ENCODE data around the gene MACROD2.

The MACROD2 gene

DNA sequence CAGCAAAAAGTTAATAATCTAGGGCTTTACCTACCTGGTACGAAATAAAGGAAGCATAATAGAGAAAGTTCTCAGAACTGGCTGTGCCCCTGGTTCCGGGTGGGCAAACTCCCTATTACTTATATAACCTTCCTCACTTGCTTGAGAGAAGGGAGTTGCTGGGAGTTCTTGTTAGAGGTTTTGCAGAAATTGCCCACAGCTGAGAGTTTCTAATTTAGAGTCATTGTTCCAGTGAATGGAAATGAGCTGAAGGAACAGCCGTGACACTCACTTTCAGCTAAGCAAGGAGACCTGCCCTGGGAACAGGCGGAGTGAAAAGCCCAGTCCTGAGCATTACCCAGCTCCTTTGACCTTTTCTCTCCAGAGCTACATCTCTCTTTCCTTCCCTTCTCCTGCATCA lies 936.7 kb downstream of the MACROD2 start:
- DNase-seq, result no peak

GRCh38 chr20:14935285-14935684 lies 940.0 kb downstream of the MACROD2 start:
- DNase-seq, result no peak

DNA sequence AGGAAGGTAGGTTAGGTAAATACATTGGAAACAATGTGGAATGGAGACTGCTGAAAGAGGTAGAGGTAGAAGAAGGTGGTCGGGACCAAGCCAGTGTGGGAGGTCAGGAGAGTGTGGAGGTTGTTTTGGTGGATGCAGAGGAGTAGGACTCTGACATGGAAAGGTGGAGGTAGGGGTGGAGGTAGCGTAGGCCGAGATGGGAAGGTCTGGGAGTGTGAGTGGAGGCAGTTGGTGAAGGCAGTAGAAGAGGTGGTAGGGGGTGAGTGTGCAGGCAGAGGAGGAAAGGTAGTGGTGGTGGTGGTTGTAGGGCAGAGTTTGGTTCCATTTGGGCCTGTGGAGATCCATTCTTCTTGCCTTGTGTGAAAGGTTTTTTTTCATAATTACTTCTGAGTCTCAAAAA lies 941.7 kb downstream of the MACROD2 start:
- no peak for DNase-seq

DNA sequence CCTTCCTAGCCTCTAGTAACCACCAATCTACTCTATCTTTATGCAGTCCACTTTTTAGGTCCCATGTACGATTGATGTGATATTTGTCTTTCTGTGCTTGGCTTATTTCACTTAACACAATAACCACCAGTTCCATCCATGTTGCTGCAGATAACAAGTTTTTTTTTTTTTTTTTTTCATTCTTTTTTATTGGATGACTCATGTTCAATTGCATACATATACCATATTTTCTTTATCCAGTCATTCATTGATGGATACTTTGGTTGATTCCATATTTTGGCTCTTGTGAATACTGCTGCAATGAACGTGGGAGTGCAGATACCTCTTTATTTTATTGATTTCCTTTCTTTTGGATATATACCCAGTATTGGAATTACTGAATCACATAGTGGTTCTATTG lies 942.5 kb downstream of the MACROD2 start:
- DNase-seq, result no peak

DNA sequence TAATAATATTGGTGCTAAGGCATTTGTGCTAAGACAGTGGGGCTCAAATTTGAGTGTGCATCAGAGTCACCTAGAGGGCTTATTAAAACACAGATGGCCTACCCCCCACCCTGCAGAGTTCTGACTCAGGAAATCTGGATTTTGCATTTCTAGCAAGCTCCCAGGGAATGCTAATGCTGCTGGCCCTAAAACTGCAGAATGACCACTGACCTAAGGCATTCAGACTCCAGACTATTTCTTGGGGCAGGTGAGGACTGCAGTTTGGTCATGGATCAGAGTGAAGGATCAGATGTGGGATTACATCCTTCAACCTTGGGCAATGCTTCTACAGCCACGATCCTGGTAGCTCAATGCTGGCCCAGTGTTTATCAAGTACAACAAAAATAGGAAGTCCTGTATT lies 952.2 kb downstream of the MACROD2 start:
- DNase-seq, result no peak

- no peak for DNase-seq
Measured at GRCh38 chr20:14947946-14948345, 952.6 kb downstream of the MACROD2 start.

GRCh38 chr20:14948416-14948815 lies 953.1 kb downstream of the MACROD2 start:
- no peak for DNase-seq

DNA sequence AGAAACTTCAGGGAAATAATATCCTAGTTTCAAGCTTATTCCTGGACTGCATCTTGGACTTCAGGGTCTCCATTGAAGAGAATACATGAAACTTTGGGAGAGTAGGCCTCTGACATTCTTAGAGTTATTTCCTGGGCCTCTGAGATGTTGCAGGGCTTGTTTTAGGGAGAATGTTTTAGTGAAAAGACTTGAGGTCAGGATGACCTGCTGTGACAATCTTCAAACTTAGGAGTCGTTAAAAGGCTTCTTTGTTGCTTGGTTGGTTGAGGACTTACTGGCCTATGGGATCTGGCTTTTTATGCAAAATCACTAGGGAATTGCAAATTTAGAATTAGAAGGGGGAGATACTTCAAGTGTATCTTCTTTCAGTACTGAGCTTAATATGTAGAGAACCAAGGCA lies 955.3 kb downstream of the MACROD2 start:
- DNase-seq, result no peak

- DNase-seq, result no peak
Measured at GRCh38 chr20:14951105-14951504, 955.8 kb downstream of the MACROD2 start.

DNA sequence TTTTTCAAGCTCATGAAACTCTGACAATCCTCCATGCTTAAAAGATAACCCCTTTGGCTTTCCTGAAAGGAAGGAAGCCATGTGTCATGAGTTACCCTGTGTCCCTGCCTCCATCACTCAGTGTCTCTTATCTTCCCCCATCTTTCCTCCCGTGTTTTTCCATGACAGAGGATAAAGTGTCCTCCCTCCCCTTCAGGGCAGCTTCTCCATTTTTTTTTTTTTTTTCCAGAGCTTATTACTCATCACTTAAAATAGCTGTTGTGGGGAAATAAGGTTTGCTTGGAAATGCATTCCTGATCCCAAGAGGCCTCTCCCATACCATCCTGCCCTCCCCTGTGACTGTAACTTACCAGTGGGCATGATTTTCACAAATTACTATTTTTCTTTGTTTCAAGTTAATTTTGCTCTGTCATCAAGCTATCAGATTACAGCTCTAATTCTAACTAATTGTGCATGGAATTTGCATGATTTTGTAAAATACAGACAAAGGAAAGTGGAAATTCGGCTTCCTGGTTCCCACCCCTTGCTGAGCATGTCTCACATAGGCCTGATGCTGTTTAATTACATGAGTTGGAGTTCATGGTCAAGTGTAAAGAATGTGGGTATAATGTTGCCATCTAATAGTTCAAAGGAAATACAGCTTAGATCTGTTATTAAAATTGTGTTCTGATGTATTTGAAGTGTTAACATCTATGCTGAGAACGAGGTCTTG lies 956.5 kb downstream of the MACROD2 start:
- DNase-seq, result no peak

- no peak for DNase-seq
Measured at GRCh38 chr20:14953736-14954135, 958.4 kb downstream of the MACROD2 start.

GRCh38 chr20:14955399-14955798 lies 960.1 kb downstream of the MACROD2 start:
- no peak for DNase-seq

DNA sequence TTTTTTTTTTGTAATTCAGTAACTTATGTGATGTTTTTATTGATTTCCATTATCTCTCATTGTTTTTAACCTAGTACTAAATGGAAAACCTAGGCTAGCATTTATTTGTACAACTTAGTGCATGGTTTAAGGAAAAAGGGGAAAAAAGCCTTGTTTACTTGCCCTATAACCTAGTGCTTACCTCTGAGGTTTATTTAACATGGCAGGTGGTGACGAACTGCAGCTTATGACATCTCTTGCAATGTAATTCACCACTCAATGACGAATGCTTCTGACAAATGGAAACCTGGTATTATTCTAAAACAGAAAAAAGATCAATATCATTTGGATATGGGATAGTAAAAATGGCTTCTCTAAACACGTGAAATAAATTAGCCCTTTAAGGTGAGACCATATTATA lies 960.7 kb downstream of the MACROD2 start:
- no peak for DNase-seq

- no peak for DNase-seq
Measured at GRCh38 chr20:14956538-14956937, 961.2 kb downstream of the MACROD2 start.

- DNase-seq, result no peak
Measured at GRCh38 chr20:14957402-14957801, 962.1 kb downstream of the MACROD2 start.

DNA sequence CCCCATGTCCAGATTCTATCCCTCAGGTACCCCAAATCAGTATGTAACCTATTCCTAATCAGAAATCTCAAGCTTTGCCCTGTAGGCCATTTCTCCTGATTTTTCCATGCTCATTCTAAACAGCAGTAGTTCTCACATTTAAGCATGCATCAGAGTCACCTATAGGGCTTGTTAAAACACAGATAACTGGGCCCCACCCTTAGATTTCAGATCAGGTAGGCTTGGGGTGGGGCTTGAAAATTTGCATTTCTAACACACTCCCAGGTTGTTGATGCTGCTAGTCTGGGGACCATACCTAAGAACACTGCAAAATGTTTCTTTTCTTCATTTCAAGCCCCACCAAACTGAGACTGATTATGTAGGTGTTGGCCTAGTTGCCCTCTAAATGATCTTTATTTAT lies 963.3 kb downstream of the MACROD2 start:
- DNase-seq, result no peak

GRCh38 chr20:14959506-14960475 lies 964.5 kb downstream of the MACROD2 start:
- no peak for DNase-seq

GRCh38 chr20:14960831-14961230 lies 965.5 kb downstream of the MACROD2 start:
- DNase-seq, result no peak

DNA sequence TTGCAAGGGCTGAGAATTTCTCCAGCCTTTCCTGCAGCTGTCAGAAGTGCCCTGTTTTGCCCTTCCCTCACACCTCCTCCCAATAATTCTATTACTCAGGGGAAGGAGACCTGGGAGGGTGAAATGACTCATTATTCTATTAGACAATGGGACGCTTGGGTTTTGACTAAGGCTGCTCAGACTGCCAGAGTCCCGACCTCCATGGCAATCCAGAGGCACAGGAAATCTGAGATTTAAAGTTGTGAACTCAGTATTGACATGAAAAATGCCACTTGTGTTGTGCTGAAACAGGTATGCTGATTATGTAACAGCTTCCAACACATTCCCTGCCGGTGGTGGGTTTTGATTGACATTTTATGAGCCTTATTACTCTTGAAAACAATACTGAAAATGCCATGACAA lies 967.9 kb downstream of the MACROD2 start:
- no peak for DNase-seq

DNA sequence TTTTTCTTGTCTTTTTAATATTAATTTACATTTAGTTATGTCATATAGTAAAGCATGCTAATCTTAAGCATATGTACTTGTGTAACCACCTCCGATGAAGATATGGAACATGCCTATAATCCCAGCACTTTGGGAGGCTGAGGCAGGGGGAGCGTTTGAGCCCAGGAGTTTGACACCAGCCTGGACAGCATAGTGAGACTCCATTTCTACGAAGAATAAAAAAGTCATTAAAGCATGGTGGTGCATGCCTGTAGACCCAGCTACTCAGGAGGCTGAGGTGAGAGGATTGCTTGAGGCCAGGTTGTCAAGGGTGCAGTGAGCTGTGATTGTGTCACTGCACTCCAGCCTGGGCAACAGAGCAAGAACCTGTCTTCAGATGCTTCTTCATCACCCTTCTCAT lies 970.9 kb downstream of the MACROD2 start:
- DNase-seq, result no peak

DNA sequence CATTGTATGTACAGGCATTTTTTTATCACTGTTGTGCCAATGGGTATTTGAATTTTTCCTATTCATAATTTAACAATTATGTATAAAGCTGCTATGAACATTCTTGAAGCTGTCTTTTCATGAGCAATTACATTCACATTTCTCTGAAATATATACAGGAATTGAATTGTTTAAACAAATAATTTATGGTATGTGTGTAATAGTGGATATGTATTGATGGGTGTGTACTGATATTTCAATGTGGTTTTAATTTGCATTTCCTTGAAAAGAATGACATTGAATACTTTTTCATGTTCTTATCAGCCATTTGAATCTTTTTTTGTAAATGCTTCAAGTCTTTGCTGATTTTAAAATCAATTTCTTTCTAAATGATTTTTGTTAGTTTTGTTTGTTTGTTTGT lies 971.5 kb downstream of the MACROD2 start:
- no peak for DNase-seq

DNA sequence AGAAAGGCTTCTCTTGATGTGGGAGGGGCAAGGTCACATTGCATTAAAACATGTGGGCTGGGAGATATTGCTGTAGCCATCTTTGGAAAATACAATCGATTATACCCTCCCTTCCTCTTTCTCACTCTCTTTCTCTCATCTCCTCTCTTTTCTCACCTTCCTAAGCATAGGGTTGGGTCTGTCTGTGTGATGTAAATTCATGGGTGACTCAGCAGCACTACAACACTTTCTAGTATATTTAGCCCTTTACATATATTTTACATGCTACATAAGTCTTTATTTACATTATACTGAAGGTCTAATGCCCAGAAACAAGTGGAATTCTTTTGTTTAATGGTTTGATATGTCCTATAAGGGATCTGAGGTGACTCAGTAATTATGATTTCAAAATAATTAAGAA lies 976.9 kb downstream of the MACROD2 start:
- DNase-seq, result no peak

DNA sequence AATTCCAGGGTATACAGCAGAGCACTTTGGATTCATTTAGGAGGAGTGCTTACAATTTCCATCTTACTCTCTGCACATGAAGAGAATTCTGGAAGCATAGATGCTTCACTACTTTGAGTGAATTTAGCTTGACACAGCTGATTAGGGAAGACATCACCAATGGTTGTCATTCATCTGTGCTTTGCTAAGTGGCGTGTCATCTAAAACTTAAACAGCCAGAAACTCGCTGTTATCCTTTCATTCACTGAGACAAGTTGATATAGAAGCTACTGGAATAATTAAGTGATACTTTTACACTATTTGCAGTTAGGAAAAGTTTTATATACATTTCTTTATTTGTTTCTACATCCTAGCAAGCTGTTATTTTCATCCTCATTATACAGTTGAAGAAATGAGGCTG lies 977.4 kb downstream of the MACROD2 start:
- no peak for DNase-seq

DNA sequence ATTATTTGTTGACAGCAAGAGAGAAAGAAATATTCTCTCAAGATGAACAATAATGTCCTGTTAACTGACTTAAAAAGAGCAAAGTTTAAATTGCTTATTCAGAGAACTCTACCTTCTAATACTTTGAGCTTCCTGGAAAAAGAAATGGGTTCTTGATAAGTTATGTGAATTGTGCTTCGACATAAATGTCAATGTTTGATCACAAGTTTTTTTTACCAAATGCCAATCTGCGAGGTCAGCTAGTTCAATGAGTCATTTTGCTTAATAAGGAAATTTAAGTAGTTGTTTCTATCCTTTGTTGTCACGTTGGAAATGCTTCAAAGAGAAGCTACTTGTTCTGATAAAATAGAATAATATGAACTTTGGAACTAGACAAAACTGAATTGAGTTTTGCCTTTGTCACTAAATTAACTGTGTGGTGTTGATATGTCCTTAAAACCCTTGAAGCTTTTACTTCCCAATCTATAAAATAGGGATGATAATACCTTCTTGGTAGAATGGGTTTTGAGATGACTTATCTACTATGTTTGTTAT lies 984.2 kb downstream of the MACROD2 start:
- DNase-seq, result no peak
